IMR-90 (cell line): ENCODE results near the gene MRPS18A. TPM values are rescaled to one million over a fixed set of nuclear protein-coding genes. Genes with fewer than 3 reads are reported as not detected.

Source experiments
- ATAC-seq: fragments of 200-7000 bp; cut with Tn5 transposase; 2 replicates; pipeline ENCODE4 v1.9.1; 2020; ENCODE audit warnings: low read depth, mild to moderate bottlenecking, moderate library complexity
- BruUV-seq: library from RNA; stranded (reverse); fragments of 400-500 nt; replicated peaks from 2 replicates; lab custom pipeline; 2021; lab: Mats Ljungman, UMichigan
- CTCF ChIA-PET: fragments of 300-600 bp; formaldehyde crosslinking; extraction: SDS; loops from one replicate; lab custom pipeline; 2021; ENCODE audit warnings: antibody characterized with exemption; lab: Yijun Ruan, JAX
- POLR2A ChIA-PET: fragments of 300-600 bp; sonication (Branson Sonifier 250); formaldehyde crosslinking; loops from one replicate; lab custom pipeline; 2022; ENCODE audit warnings: antibody characterized with exemption; ENCODE audit not compliant: unreplicated experiment; lab: Charles Lee
- DNase-seq: peaks from one replicate; pipeline ENCODE4 v3.0.0; 2013
- H2AFZ ChIP-seq: replicated peaks from 2 replicates; pipeline ENCODE3; 2013; ENCODE audit warnings: low read length, mild to moderate bottlenecking; ENCODE audit not compliant: poor library complexity
- H2AK5ac ChIP-seq: 2 replicates; pipeline ENCODE4 v1.6.1; 2013; ENCODE audit warnings: low read depth, low read length, inconsistent platforms
- H2AK9ac ChIP-seq: replicated peaks from 2 replicates; pipeline ENCODE3; 2013; ENCODE audit warnings: mild to moderate bottlenecking, low read depth, low read length, moderate library complexity; ENCODE audit not compliant: poor library complexity
- H2BK120ac ChIP-seq: 2 replicates; pipeline ENCODE4 v1.6.1; 2013; ENCODE audit warnings: low read depth, low read length, inconsistent platforms
- H2BK15ac ChIP-seq: 3 replicates; pipeline ENCODE4 v1.6.1; 2013; ENCODE audit warnings: low read depth, low read length, inconsistent platforms
- H2BK20ac ChIP-seq: 2 replicates; pipeline ENCODE4 v1.6.1; 2013; ENCODE audit warnings: low read depth, mild to moderate bottlenecking, inconsistent platforms, low read length, moderate library complexity
- H2BK5ac ChIP-seq: 2 replicates; pipeline ENCODE4 v1.6.1; 2013; ENCODE audit warnings: mild to moderate bottlenecking, low read depth, low read length, inconsistent platforms; ENCODE audit not compliant: poor library complexity, severe bottlenecking
- H3K14ac ChIP-seq: replicated peaks from 2 replicates; pipeline ENCODE4 v1.6.1; 2013; ENCODE audit warnings: low read depth, low read length, inconsistent platforms
- H3K18ac ChIP-seq: 2 replicates; pipeline ENCODE4 v1.6.1; 2013; ENCODE audit warnings: low read depth, low read length, control low read depth
- H3K23ac ChIP-seq: 2 replicates; pipeline ENCODE4 v1.6.1; 2013; ENCODE audit warnings: low read depth, low read length, inconsistent platforms
- H3K27ac ChIP-seq: 2 replicates; pipeline ENCODE4 v1.5.1; 2013; ENCODE audit warnings: mild to moderate bottlenecking, control low read depth, low read length; ENCODE audit not compliant: insufficient read depth
- H3K27me3 ChIP-seq: 2 replicates; pipeline ENCODE4 v1.6.1; 2013; ENCODE audit warnings: low read length; ENCODE audit not compliant: control insufficient read depth, insufficient read depth
- H3K36me3 ChIP-seq: 2 replicates; pipeline ENCODE4 v1.6.1; 2013; ENCODE audit warnings: low read length, mixed read lengths; ENCODE audit not compliant: control insufficient read depth, insufficient read depth
- H3K4ac ChIP-seq: 2 replicates; pipeline ENCODE4 v1.6.1; 2013; ENCODE audit warnings: low read depth, low read length, inconsistent platforms
- H3K4me1 ChIP-seq: 2 replicates; pipeline ENCODE4 v1.6.1; 2013; ENCODE audit warnings: low read length, mixed read lengths; ENCODE audit not compliant: control insufficient read depth, insufficient read depth
- H3K4me2 ChIP-seq: 2 replicates; pipeline ENCODE4 v1.6.1; 2013; ENCODE audit warnings: low read depth, mild to moderate bottlenecking, control low read depth, low read length, moderate library complexity
- H3K4me3 ChIP-seq: 2 replicates; pipeline ENCODE4 v1.5.1; 2013; ENCODE audit warnings: low read depth, mild to moderate bottlenecking, control low read depth, low read length, moderate library complexity; ENCODE audit not compliant: insufficient read depth
- H3K56ac ChIP-seq: 2 replicates; pipeline ENCODE4 v1.6.1; 2013; ENCODE audit warnings: low read length, inconsistent platforms; ENCODE audit not compliant: insufficient read depth; ENCODE audit errors: extremely low read depth
- H3K79me1 ChIP-seq, 2 experiments: 2 replicates each; pipeline ENCODE4 v1.6.1; 2013; ENCODE audit warnings: low read length in 2 of 2, inconsistent platforms in 1 of 2, low read depth in 1 of 2
- H3K9ac ChIP-seq: 2 replicates; pipeline ENCODE4 v1.6.1; 2013; ENCODE audit warnings: low read depth, low read length, control low read depth
- H3K9me1 ChIP-seq: 2 replicates; pipeline ENCODE4 v1.6.1; 2013; ENCODE audit warnings: low read length, inconsistent platforms; ENCODE audit not compliant: insufficient read depth
- H3K9me3 ChIP-seq: 2 replicates; pipeline ENCODE4 v1.6.1; 2013; ENCODE audit warnings: low read length; ENCODE audit not compliant: control insufficient read depth, insufficient read depth
- H4K20me1 ChIP-seq: 2 replicates; pipeline ENCODE4 v1.6.1; 2013; ENCODE audit warnings: low read length, inconsistent platforms; ENCODE audit not compliant: insufficient read depth
- H4K5ac ChIP-seq: 2 replicates; pipeline ENCODE4 v1.6.1; 2013; ENCODE audit warnings: mild to moderate bottlenecking, low read depth, low read length, control low read depth
- H4K8ac ChIP-seq, 2 experiments: 2 replicates each; pipeline ENCODE4 v1.6.1; 2013; ENCODE audit warnings: low read depth in 2 of 2, low read length in 2 of 2, control low read depth in 1 of 2, inconsistent platforms in 1 of 2
- H4K91ac ChIP-seq: 2 replicates; pipeline ENCODE4 v1.6.1; 2013; ENCODE audit warnings: low read depth, low read length, inconsistent platforms; ENCODE audit not compliant: insufficient read depth
- BHLHE40 ChIP-seq: fragments of 150-350 bp; IDR thresholded peaks from 2 replicates; pipeline ENCODE4 v1.6.1; 2016; ENCODE audit warnings: mild to moderate bottlenecking, low read depth, low read length
- CEBPB ChIP-seq: IDR thresholded peaks from 2 replicates; pipeline ENCODE4 v1.6.1; 2012; ENCODE audit warnings: low read depth, low read length, improper control_type of control experiment
- CHD1 ChIP-seq: IDR thresholded peaks from 2 replicates; pipeline ENCODE4 v1.6.1; 2012; ENCODE audit warnings: low read depth, low read length, improper control_type of control experiment
- FOS ChIP-seq: fragments of 150-350 bp; IDR thresholded peaks from 2 replicates; pipeline ENCODE4 v1.6.1; 2016; ENCODE audit warnings: low read depth, low read length
- MAFK ChIP-seq: IDR thresholded peaks from 2 replicates; pipeline ENCODE4 v1.6.1; 2012; ENCODE audit warnings: low read depth, low read length, improper control_type of control experiment
- MAZ ChIP-seq: IDR thresholded peaks from 2 replicates; pipeline ENCODE4 v1.6.1; 2012; ENCODE audit warnings: low read depth, mild to moderate bottlenecking, low read length, improper control_type of control experiment, moderate library complexity, borderline replicate concordance
- MXI1 ChIP-seq: IDR thresholded peaks from 2 replicates; pipeline ENCODE4 v1.6.1; 2012; ENCODE audit warnings: low read depth, mild to moderate bottlenecking, low read length, moderate library complexity, borderline replicate concordance
- NFE2L2 ChIP-seq: fragments of 150-350 bp; IDR thresholded peaks from 2 replicates; pipeline ENCODE4 v1.6.1; 2016; ENCODE audit warnings: low read depth, mild to moderate bottlenecking, low read length
- RAD21 ChIP-seq: IDR thresholded peaks from 2 replicates; pipeline ENCODE4 v1.6.1; 2012; ENCODE audit warnings: low read length, improper control_type of control experiment
- SMC3 ChIP-seq: fragments of 150-350 bp; IDR thresholded peaks from 2 replicates; pipeline ENCODE4 v1.6.1; 2016; ENCODE audit warnings: low read depth, mild to moderate bottlenecking, antibody characterized with exemption, low read length, moderate library complexity
- WGBS, 2 experiments: methylation state at CpG; one replicate each; pipeline versions ENCODE4 v1.1.5 to v1.1.7; 2013; ENCODE audit warnings: missing lambda C conversion rate in 2 of 2; ENCODE audit not compliant: insufficient read length in 1 of 2; ENCODE audit errors: extremely low coverage in 2 of 2; 5-methylcytosine and 5-hydroxymethylcytosine counted together
- dilution Hi-C: fragments of 300-500 bp; cut with HindIII; formaldehyde crosslinking; loops from one replicate; pipeline ENCODE4 v1.14.3; 2018; ENCODE audit warnings: low sequenced_read_pairs; ENCODE audit not compliant: unreplicated experiment
- in situ Hi-C: fragments of 300-500 bp; cut with MboI; formaldehyde crosslinking; loops from 3 replicates; pipeline ENCODE4 v1.14.3; 2019; ENCODE audit warnings: low sequenced_read_pairs, inconsistent platforms, mixed read lengths
- intact Hi-C: fragments of 100-400 bp; cut with micrococcal nuclease; formaldehyde crosslinking; loops from 2 replicates; pipeline ENCODE4 v1.10.0; 2022
- polyA plus RNA-seq, 3 experiments: library from polyadenylated mRNA; depleted of rRNA; stranded (reverse); fragments of >200 nt; gene quantifications; 2 replicates each; pipeline ENCODE4 v1.2.3, GENCODE V29; 2012; ENCODE audit warnings: low replicate concordance in 1 of 3
- total RNA-seq: library from RNA; depleted of rRNA; stranded (reverse); fragments of >200 nt; gene quantifications from 2 replicates; pipeline ENCODE4 v1.2.3, GENCODE V29; 2012
- TF ChIP-seq, protein P1 (sequence below): fragments of 150-350 bp; IDR thresholded peaks from 2 replicates; pipeline ENCODE4 v1.6.1; 2016; ENCODE audit warnings: low read depth, mild to moderate bottlenecking, low read length, moderate library complexity, borderline replicate concordance
- TF ChIP-seq, protein P2 (sequence below): conservative IDR thresholded peaks from 2 replicates; pipeline ENCODE4 v1.5.1; 2012; ENCODE audit warnings: mild to moderate bottlenecking, low read depth, low read length, improper control_type of control experiment
- TF ChIP-seq, protein P3 (sequence below): fragments of 150-350 bp; IDR thresholded peaks from 2 replicates; pipeline ENCODE4 v1.6.1; 2017; ENCODE audit warnings: mild to moderate bottlenecking, antibody characterized with exemption, low read length, low read depth

Gene MRPS18A
- total and polyA plus RNA-seq, 2 of the 4 experiments (the other 2 are of a cell fraction) = 47.0 to 56.6 TPM

DNA sequence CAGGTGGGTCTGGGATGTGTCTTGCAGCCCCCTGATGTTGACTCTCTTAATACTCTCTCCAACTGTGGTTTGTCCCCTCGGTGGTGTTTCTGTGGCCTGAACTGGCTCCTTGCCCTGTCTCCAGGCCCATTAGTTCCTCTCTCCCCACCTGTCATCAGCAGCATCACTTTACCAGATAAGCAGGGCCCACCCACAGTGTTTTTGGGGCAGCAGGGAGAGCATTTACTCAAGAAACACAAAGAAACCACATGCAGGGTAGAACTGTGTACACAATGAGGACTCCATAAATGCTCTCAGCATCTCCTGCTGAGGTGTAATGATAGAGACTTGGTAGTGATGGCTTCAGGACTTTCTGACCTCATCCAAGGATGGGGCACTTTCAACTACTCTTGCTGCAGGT, 20.2 kb upstream of the MRPS18A start:
- no peak overlapping the region for H2BK20ac ChIP-seq
- H2AK9ac ChIP-seq = no peak overlapping the region
- POLR2A ChIA-PET = no interaction called here
- no peak overlapping the region for H2BK120ac ChIP-seq
- no peak overlapping the region for H4K91ac ChIP-seq
- no CpG with 5 or more reads among the region's 1 CpG for WGBS, 2 experiments
- H4K5ac ChIP-seq = no peak overlapping the region; the same call in 1 of the 2 replicates
- H3K56ac ChIP-seq = no peak overlapping the region
- H3K9me1 ChIP-seq = peaks cover 12% of the 10 kb centered on the region
- H3K27ac ChIP-seq = no peak overlapping the region
- in situ Hi-C loops (no loop called here), intact Hi-C loops (no loop called here), dilution Hi-C loops (no loop called here)
- no peak overlapping the region for H3K4me2 ChIP-seq
- ATAC-seq = no peak
- TF ChIP-seq CEBPB = no peak
- TF ChIP-seq NFE2L2 = no peak
- TF ChIP-seq SMC3 = no peak
- TF ChIP-seq, protein P1, sequence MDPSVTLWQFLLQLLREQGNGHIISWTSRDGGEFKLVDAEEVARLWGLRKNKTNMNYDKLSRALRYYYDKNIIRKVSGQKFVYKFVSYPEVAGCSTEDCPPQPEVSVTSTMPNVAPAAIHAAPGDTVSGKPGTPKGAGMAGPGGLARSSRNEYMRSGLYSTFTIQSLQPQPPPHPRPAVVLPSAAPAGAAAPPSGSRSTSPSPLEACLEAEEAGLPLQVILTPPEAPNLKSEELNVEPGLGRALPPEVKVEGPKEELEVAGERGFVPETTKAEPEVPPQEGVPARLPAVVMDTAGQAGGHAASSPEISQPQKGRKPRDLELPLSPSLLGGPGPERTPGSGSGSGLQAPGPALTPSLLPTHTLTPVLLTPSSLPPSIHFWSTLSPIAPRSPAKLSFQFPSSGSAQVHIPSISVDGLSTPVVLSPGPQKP = no peak
- no peak for TF ChIP-seq MAZ
- no peak for TF ChIP-seq BHLHE40
- TF ChIP-seq, protein P2, sequence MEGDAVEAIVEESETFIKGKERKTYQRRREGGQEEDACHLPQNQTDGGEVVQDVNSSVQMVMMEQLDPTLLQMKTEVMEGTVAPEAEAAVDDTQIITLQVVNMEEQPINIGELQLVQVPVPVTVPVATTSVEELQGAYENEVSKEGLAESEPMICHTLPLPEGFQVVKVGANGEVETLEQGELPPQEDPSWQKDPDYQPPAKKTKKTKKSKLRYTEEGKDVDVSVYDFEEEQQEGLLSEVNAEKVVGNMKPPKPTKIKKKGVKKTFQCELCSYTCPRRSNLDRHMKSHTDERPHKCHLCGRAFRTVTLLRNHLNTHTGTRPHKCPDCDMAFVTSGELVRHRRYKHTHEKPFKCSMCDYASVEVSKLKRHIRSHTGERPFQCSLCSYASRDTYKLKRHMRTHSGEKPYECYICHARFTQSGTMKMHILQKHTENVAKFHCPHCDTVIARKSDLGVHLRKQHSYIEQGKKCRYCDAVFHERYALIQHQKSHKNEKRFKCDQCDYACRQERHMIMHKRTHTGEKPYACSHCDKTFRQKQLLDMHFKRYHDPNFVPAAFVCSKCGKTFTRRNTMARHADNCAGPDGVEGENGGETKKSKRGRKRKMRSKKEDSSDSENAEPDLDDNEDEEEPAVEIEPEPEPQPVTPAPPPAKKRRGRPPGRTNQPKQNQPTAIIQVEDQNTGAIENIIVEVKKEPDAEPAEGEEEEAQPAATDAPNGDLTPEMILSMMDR = no peak
- TF ChIP-seq CHD1 = no peak
- TF ChIP-seq FOS = no peak
- TF ChIP-seq, protein P3, sequence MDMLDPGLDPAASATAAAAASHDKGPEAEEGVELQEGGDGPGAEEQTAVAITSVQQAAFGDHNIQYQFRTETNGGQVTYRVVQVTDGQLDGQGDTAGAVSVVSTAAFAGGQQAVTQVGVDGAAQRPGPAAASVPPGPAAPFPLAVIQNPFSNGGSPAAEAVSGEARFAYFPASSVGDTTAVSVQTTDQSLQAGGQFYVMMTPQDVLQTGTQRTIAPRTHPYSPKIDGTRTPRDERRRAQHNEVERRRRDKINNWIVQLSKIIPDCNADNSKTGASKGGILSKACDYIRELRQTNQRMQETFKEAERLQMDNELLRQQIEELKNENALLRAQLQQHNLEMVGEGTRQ = no peak
- TF ChIP-seq MAFK = no peak
- TF ChIP-seq RAD21 = no peak
- no peak for TF ChIP-seq MXI1
- no peak overlapping the region for H3K23ac ChIP-seq
- H3K79me1 ChIP-seq = no peaks in the 10 kb centered on the region
- H2BK5ac ChIP-seq = no peak overlapping the region
- H3K4ac ChIP-seq = no peak overlapping the region
- no peaks in the 10 kb centered on the region for H4K20me1 ChIP-seq
- CTCF ChIA-PET = no interaction called here
- no peak for DNase-seq
- H3K9me3 ChIP-seq = no peaks in the 10 kb centered on the region
- no peak overlapping the region; the same call in 1 of the 2 replicates for H3K18ac ChIP-seq
- peaks cover 7% of the 10 kb centered on the region for H3K27me3 ChIP-seq
- H2AK5ac ChIP-seq = no peak overlapping the region; the same call in 1 of the 2 replicates
- H3K14ac ChIP-seq = no peak overlapping the region
- H2BK15ac ChIP-seq = no peak overlapping the region
- no peak overlapping the region for H4K8ac ChIP-seq
- BruUV-seq = no TSS peak
- no peak overlapping the region for H3K4me3 ChIP-seq
- no peaks in the 10 kb centered on the region for H3K36me3 ChIP-seq
- H3K9ac ChIP-seq = no peak overlapping the region
- H2AFZ ChIP-seq = no peak overlapping the region
- peaks cover 22% of the 10 kb centered on the region for H3K4me1 ChIP-seq
